Activated CD4-positive, alpha-beta T cell treated with anti-CD3 and anti-CD28 coated beads for 36 hours (primary cell): ENCODE results near the gene GPLD1. TPM values are rescaled to one million over a fixed set of nuclear protein-coding genes. Genes with fewer than 3 reads are reported as not detected.
A peak's percentile ranks its signal among the peaks of the same experiment; 100 is the strongest.
"Not testable (repeated sequence)": the region's sequence is repeated elsewhere in the genome, so short reads cannot be mapped to it uniquely, and the experiment has no call there.

Experiments used
- ATAC-seq: fragments of 200-7000 bp; cut with Tn5 transposase; one replicate; pipeline ENCODE4 v1.10.0; 2021; ENCODE audit warnings: mild to moderate bottlenecking, moderate library complexity
- CTCF ChIA-PET: fragments of 350-600 bp; sonication (Branson Sonifier 250); formaldehyde crosslinking; loops from one replicate; lab custom pipeline; 2021; ENCODE audit warnings: antibody characterized with exemption; lab: Charles Lee
- POLR2A ChIA-PET: fragments of 350-600 bp; sonication (Branson Sonifier 250); formaldehyde crosslinking; loops from one replicate; lab custom pipeline; 2021; ENCODE audit warnings: antibody characterized with exemption, inconsistent platforms; lab: Charles Lee
- DNase-seq: peaks from one replicate; pipeline ENCODE4 v3.0.0-alpha.2; 2020
- H3K27ac Mint-ChIP-seq: one replicate; pipeline ENCODE4 v1.8.0; 2021; ENCODE audit warnings: mixed read lengths
- H3K27me3 Mint-ChIP-seq: one replicate; pipeline ENCODE4 v1.8.0; 2021; ENCODE audit warnings: mixed read lengths
- H3K36me3 Mint-ChIP-seq: one replicate; pipeline ENCODE4 v1.8.0; 2021; ENCODE audit warnings: low read depth, mixed read lengths
- H3K4me1 Mint-ChIP-seq: one replicate; pipeline ENCODE4 v1.8.0; 2021; ENCODE audit warnings: mixed read lengths
- H3K4me3 Mint-ChIP-seq: one replicate; pipeline ENCODE4 v1.8.0; 2021; ENCODE audit warnings: mild to moderate bottlenecking, moderate library complexity, mixed read lengths
- H3K9me3 Mint-ChIP-seq: one replicate; pipeline ENCODE4 v1.8.0; 2021; ENCODE audit warnings: low read depth, mixed read lengths
- intact Hi-C, 2 experiments: fragments of 100-400 bp; cut with DNase I in 1 of 2; cut with micrococcal nuclease in 1 of 2; formaldehyde crosslinking; loops; one replicate each; pipeline versions ENCODE4 v1.14.2 to v1.15.1; 2022 to 2024; cut with DNase I, micrococcal nuclease
- total RNA-seq, 2 experiments: library from RNA; stranded (reverse); gene quantifications; one replicate each; pipeline ENCODE4 v1.2.3, GENCODE V29; 2021

The GPLD1 gene
- total RNA-seq, 2 experiments from 2014 or later = 0.62 to 0.67 TPM

DNA sequence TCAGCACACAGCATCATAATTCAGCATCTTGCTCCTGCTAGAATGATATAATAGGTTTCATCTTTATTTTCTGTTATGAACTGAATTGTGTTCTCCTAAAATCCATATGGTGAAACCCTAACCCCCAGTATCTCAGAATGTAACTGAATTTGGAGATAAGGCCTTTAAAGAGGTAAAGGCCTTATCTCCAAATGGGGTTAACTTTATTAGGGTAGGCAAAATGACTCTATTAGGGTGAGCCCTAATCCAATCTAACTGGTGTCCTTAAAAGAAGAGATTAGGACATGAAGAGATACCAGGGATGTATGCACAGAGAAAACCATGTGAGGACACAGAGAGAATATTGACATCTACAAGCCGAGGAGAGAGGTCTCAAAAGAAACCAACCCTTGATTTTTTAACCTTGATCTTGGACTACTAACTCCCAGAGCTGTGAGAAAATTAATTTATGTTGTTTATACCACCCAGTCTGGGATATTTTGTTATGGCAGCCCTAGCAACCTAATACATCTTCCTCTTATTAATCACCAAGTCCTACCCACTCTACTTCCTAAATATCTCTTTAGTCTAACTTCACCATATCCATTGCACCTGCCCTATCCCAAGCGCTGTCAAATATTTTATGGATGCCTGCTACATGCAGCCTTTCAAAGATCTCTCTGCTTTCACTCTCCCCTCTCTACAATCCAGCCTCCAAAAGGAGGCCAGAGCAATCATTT lies 95.2 kb downstream of the GPLD1 start:
- Mint-ChIP-seq H3K4me3 (no peak overlapping the region), H3K27ac (no peak overlapping the region), H3K9me3 (no peaks in the 10 kb centered on the region), H3K36me3 (no peaks in the 10 kb centered on the region), H3K27me3 (peaks cover 7% of the 10 kb centered on the region), H3K4me1 (no peaks in the 10 kb centered on the region)
- intact Hi-C loops = loop anchor here in 1 of 2 experiments (5.0 kb wide), 1 partner anchor 112 kb away; no protein-coding TSS in a partner anchor
- ATAC-seq (no peak), DNase-seq (no peak)
- ChIA-PET POLR2A (no interaction called here), CTCF (no interaction called here)

DNA sequence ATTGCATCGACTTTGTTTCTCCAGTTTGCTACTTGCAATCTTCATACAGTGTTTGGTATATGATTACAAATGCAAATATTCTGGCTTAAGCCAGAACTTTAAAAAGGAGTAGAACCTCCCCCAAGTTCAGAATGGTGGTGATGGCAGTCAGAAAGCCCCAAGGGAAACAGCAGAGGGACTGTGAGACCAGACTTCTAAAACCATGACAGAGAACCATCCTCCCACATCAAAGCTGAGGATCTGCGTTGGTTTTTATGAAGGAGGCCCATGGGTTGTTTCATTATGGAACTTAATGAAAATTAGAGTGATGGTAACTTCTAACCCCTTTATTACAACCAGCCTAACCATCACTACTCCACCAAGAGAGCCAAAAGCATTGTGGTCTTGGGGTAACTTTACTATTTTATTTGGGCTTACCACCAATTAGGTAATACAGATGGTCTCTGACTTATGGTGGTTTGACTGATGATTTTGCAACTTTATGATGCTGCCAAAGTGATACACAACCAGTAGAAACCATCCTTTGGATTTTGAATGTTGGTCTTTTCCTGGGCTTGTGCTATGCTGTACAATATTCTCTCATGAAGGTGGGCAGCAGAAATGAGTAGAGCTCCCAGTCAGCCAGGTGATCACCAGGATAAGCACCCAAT lies 97.5 kb downstream of the GPLD1 start:
- ATAC-seq (peak; percentile 23), DNase-seq (no peak)
- Mint-ChIP-seq H3K4me3 (no peak overlapping the region), H3K9me3 (no peaks in the 10 kb centered on the region), H3K36me3 (no peaks in the 10 kb centered on the region), H3K4me1 (no peaks in the 10 kb centered on the region), H3K27ac (no peak overlapping the region), H3K27me3 (peaks cover 2% of the 10 kb centered on the region)
- ChIA-PET POLR2A (no interaction called here), CTCF (no interaction called here)
- intact Hi-C loops = loop anchor here in 1 of 2 experiments (5.0 kb wide), 1 partner anchor 110 kb away; no protein-coding TSS in a partner anchor

DNA sequence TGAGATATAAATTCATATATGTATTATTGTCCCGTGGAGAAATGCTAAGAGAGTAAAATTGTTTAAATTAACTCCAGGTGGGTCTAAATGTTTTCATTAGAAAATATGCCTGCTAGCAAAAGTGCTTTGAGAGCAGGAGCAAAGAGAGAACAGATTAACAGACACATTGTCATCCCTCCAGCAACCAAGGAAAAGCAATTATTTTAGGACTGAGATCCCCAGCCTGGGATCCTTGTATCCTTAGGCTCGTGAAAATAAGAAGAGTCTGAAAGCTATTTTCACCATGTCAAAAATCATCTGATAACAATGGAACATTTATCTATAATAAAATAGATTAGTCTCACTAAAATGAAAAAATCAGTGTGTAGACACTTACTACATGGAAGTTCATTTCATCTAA lies 98.2 kb downstream of the GPLD1 start:
- ATAC-seq = no peak
- CTCF ChIA-PET = no interaction called here
- H3K27me3 Mint-ChIP-seq = peaks cover 2% of the 10 kb centered on the region
- no peak for DNase-seq
- intact Hi-C loops = loop anchor here in 1 of 2 experiments (5.0 kb wide), 1 partner anchor 109 kb away; no protein-coding TSS in a partner anchor
- no peak overlapping the region for H3K27ac Mint-ChIP-seq
- POLR2A ChIA-PET = no interaction called here
- no peaks in the 10 kb centered on the region for H3K36me3 Mint-ChIP-seq
- no peaks in the 10 kb centered on the region for H3K4me1 Mint-ChIP-seq
- no peaks in the 10 kb centered on the region for H3K9me3 Mint-ChIP-seq
- no peak overlapping the region for H3K4me3 Mint-ChIP-seq

DNA sequence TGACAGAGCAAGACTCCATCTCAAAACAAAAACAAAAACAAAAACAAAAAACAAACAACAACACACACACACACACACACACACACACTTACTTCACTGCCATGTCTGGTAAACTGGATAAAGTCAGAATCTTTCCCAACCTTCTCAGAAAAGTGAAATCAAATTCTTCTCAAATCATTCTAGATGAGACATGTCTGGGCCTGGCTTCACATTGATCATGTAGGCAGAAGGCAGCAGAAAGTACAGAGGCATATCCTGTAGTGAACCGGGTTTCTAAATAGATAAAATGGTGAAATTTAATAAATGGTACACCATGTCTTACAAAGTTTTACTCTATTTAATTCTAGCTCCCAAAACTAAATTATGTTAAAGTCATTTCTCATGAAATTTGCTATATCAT lies 101.6 kb downstream of the GPLD1 start:
- CTCF ChIA-PET = interaction anchor here (0.6 to 0.8 kb wide), 2 partner anchors 105 to 417 kb away, joined by 3 to 5 read pairs; no protein-coding TSS in a partner anchor
- POLR2A ChIA-PET = no interaction called here
- no peak overlapping the region for H3K4me3 Mint-ChIP-seq
- no peak overlapping the region for H3K27ac Mint-ChIP-seq
- H3K9me3 Mint-ChIP-seq = no peaks in the 10 kb centered on the region
- intact Hi-C loops = no loop called here
- H3K36me3 Mint-ChIP-seq = no peaks in the 10 kb centered on the region
- DNase-seq (no peak), ATAC-seq (no peak)
- no peaks in the 10 kb centered on the region for H3K4me1 Mint-ChIP-seq
- H3K27me3 Mint-ChIP-seq = peaks cover 9% of the 10 kb centered on the region

- no peaks in the 10 kb centered on the region for H3K4me1 Mint-ChIP-seq
- intact Hi-C loops = no loop called here
- ChIA-PET CTCF (no interaction called here), POLR2A (no interaction called here)
- DNase-seq = no peak
- ATAC-seq = no peak
- no peaks in the 10 kb centered on the region for H3K9me3 Mint-ChIP-seq
- peaks cover 9% of the 10 kb centered on the region for H3K27me3 Mint-ChIP-seq
- no peaks in the 10 kb centered on the region for H3K36me3 Mint-ChIP-seq
- no peak overlapping the region for H3K27ac Mint-ChIP-seq
- H3K4me3 Mint-ChIP-seq = no peak overlapping the region
These were observed 103.7 kb downstream of the GPLD1 start for GRCh38 chr6:24385536-24386269.

GRCh38 chr6:24384369-24385130 lies 104.8 kb downstream of the GPLD1 start:
- POLR2A ChIA-PET, H3K4me3 Mint-ChIP-seq, CTCF ChIA-PET: not testable (repeated sequence)

GRCh38 chr6:24382891-24383494 lies 106.4 kb downstream of the GPLD1 start:
- peaks cover 14% of the 10 kb centered on the region for H3K27me3 Mint-ChIP-seq
- H3K4me3 Mint-ChIP-seq, POLR2A ChIA-PET, H3K36me3 Mint-ChIP-seq, H3K9me3 Mint-ChIP-seq, H3K27ac Mint-ChIP-seq, CTCF ChIA-PET, intact Hi-C loops, DNase-seq, H3K4me1 Mint-ChIP-seq, ATAC-seq: not testable (repeated sequence)

More at GRCh38 chr6:24384369-24385130, 104.8 kb downstream of the GPLD1 start:
- DNase-seq, H3K27ac Mint-ChIP-seq, H3K9me3 Mint-ChIP-seq, intact Hi-C loops, H3K4me1 Mint-ChIP-seq, ATAC-seq, H3K36me3 Mint-ChIP-seq: not testable (repeated sequence)
- peaks cover 10% of the 10 kb centered on the region for H3K27me3 Mint-ChIP-seq

DNA sequence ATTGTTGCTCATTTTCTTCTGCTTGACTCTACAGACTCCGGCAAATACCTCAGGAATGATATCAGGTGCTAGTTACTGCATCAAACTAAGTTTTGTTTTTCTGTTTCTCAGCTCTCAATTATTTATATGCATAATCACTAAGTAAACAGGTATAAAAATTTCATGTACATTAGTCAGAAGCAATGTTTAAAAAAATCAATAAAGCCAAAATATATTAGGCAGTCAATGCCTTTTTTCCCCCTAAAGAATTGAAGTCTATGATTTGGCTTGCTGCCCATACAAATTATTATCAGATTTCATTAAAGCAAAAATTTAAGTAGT lies 107.2 kb downstream of the GPLD1 start:
- no peak for DNase-seq

GRCh38 chr6:24381476-24382219 lies 107.7 kb downstream of the GPLD1 start:
- H3K36me3 Mint-ChIP-seq = no peaks in the 10 kb centered on the region
- H3K9me3 Mint-ChIP-seq = no peaks in the 10 kb centered on the region
- H3K27ac Mint-ChIP-seq = no peak overlapping the region
- ChIA-PET CTCF (no interaction called here), POLR2A (no interaction called here)
- peaks cover 12% of the 10 kb centered on the region for H3K27me3 Mint-ChIP-seq
- no peaks in the 10 kb centered on the region for H3K4me1 Mint-ChIP-seq
- ATAC-seq (no peak), DNase-seq (no peak)
- no peak overlapping the region for H3K4me3 Mint-ChIP-seq
- intact Hi-C loops = no loop called here

More for the DNA sequence above, 107.2 kb downstream of the GPLD1 start:
- Mint-ChIP-seq H3K36me3 (no peaks in the 10 kb centered on the region), H3K27ac (no peak overlapping the region), H3K27me3 (peaks cover 12% of the 10 kb centered on the region), H3K4me1 (no peaks in the 10 kb centered on the region), H3K9me3 (no peaks in the 10 kb centered on the region), H3K4me3 (no peak overlapping the region)
- CTCF ChIA-PET = no interaction called here
- intact Hi-C loops = no loop called here
- ATAC-seq = no peak
- POLR2A ChIA-PET = no interaction called here

- no peak overlapping the region for H3K4me3 Mint-ChIP-seq
- H3K27me3 Mint-ChIP-seq = peaks cover 7% of the 10 kb centered on the region
- POLR2A ChIA-PET = no interaction called here
- H3K4me1 Mint-ChIP-seq = no peaks in the 10 kb centered on the region
- CTCF ChIA-PET = no interaction called here
- H3K36me3 Mint-ChIP-seq = no peaks in the 10 kb centered on the region
- DNase-seq (no peak), ATAC-seq (no peak)
- H3K27ac Mint-ChIP-seq = no peak overlapping the region
- intact Hi-C loops = no loop called here
- H3K9me3 Mint-ChIP-seq = no peaks in the 10 kb centered on the region
These were observed 110.8 kb downstream of the GPLD1 start for GRCh38 chr6:24378473-24379097.
